ENCODE measurements around the gene CCDC61.

CCDC61 gene

DNA sequence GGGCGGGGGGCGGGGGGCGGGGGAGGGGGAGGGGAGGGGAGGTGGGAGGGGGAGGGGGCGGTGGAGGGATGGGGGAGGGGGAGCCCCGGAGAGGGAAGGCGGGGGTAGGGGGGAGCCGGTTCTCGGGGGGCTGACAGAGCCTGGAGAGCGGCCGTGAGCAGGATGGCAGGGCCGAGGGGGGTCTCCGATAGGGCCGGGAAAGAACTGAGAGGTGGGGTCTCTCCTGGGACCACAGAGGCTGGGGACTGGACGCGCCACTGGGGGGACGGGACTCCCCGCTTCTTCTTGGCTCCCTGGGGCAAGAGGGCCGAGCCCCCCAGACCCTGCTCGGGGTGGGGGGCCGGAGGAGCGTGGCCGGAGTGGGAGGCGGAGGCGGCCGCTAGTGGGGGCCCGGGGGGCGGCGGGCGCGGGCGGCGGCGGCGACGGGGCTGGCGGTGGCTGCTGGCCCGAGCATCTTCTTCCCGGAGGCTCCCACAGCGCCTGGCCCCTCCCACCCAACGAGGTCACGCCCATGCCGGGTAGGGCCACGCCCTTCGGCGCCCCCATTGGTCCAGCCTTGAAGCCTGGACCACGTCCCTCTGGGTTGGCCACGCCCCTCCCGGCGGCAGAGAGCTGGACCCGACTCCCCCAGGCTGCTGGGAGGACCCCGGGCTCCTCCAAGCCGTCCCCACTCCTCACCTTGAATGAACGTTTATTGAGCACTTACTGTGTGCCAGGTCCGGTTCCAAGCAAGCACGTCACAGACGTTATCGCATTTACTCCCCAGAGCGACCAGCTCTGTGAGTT is 21.5 kb upstream of the CCDC61 start, which contains the start of gene NOVA2:
TSS of gene NOVA2 (minus strand) at position 313 of the 786 bp plus-strand sequence. CDS start 514 bp downstream, outside the sequence.
- peak; percentile 84 for DNase-seq (ENCODE audit: low spot score)

DNA sequence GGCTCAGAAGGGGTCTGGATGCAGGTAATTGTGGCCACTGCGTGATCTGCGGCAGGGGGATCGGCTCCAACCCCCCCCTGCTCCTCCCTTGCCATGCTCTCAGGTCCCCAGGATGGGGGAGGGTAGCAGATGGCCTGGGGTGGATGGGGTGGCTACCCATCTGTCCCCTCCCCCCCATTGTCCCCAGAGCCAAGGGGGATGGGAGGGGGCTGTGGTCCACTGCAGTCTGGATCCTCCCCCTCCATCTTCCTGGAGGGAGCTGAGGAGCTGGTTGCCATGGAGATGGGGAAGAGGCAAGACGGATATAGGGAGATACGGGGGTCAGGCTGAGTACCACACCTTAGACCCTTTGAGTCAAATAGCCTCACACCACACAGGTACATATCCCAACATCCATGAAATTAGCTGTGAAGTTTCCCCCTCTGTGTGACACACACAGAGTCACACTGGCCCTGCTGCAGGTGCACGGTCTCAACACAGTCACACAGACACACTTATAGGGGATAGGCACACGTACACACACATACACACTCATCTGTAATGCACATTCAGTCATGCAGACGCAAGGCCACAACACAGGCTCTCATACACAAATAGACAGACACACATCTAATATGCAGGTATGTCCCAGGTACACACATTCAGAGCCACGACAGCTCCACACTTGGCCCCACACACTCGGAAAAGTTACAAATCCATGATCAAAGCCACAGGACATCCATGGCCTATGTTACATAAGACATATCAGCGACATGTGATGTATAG is 19.8 kb upstream of the CCDC61 start:
- no peak for DNase-seq (ENCODE audit: low spot score)

DNA sequence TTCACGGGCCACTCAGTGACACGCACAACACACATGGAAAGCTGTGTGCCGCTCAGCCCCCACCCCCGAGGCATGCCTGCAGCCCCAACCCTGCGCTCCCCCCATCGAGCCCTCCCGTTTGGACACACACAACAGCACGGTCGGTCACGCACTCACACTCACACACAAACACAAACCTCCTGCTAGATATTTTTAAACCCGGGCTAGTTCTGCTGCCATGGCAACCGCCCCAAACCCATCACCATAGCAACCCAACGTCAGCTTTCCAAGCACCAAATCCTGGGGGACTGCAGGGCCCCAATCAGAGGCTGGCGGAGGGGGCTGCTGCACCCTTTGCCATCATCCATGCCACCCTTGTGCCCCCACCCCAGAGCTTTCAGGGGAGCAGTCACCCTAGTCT is 19.1 kb upstream of the CCDC61 start:
- no peak for DNase-seq (ENCODE audit: low spot score)

DNA sequence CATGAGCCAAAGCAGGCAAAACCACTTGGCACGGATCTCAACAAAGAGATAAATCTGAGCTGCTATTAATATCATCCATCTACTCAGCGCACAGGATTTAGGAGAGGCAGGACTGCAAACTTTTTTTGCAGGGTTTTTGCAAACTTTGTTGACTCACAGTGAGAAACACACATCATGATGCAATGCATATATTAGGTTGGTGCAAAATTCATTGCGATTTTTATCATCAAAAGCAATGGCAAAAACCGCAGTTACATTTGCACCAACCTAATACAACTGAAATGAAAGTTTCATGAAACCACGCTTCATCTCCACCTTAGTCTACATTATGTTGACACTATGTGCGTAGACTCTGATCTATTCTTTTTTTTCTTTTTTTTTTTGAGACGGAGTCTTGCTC is 17.1 kb upstream of the CCDC61 start:
- no peak for DNase-seq (ENCODE audit: low spot score)

DNA sequence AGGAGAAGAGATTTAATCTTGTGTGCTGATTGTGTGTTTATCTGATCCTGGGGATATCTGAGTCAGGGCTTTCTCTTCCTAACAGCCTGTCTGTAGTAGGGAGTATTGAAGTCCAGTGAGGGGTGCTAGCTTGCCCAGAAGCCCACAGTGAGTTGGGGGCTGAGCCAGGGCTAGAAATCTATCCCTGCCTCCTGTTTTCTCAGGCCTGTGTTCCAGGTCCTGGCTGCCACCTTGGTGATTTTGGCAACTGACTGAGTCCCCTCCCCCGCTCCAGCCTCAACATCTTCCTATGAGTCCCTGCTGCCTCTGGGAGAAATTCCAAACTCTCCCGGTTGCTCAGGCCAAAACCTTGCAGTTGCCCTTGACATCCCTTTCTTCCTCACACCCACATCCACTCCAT is 13.9 kb upstream of the CCDC61 start:
- DNase-seq (ENCODE audit: low spot score) = peak; percentile 37

DNA sequence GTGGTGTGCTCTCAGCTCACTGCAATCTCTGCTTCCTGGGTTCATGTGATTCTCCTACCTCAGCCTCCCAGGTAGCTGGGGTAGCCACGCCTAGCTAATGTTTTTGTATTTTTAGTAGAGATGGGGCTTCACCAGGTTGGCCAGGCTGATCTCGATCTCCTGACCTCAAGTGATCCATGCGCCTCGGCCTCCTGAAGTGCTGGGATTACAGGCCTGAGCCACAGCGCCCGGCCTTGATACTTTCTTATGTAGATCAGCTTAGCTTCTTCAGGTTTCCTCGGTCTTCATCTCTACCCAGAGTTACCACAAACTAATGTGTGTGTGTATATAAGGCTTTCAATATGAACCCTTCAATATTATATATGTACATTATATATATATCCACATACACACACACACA is 9.9 kb upstream of the CCDC61 start:
- no peak for DNase-seq (ENCODE audit: low spot score)

DNA sequence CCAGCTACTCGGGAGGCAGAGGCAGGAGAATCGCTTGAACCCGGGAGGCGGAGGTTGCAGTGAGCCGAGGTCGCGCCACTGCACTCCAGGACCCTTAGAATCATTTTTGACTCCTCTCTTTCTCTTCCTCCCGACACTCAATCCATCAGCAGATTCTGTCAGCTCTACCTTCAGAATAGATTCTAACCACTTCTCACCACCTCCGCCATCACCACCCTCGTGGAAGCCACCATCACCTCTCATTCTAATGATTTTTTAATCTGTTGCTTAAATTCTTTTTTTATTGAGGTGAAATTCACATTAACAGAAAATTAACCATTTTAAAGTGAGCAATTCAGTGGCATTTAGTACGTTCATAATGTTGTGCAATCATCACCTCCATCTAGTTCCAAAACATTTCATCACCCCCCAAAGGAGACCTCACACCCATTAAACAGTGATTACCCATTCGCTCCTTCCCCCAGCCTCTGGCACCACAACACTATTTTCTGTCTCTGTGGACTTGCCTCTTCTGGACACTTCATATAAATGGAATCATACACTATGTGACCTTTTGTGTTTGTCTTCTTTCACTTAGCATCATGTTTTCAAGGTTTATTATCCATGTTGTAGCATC is 5.0 kb upstream of the CCDC61 start:
- DNase-seq (ENCODE audit: low spot score) = no peak

DNA sequence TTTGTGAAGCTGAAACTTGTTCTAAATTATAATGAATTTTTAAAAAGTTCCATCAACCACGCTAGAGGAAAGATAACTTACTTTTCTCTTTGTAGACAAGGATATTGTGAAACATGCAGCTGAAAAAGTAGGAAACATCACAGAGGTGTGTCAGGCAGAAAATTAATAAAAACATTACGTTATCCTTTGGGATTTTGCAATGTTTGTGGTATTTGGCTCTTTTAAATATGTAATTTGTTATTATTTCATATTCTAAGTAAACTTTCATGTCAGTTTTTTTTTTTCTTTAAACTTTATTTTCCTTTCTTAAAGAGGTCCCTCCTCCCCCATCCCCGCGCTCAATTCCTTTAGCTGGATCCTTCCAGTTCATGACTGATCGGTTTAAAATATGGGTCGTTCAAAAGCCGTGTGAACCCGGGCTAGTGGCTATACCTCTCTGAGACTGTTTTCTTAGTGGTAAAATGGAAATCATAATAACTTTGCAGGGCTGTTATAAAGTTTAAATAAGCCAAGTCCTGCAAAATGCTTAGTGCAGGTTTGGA is 740 bp upstream of the CCDC61 start:
- DNase-seq (ENCODE audit: low spot score) = no peak

DNA sequence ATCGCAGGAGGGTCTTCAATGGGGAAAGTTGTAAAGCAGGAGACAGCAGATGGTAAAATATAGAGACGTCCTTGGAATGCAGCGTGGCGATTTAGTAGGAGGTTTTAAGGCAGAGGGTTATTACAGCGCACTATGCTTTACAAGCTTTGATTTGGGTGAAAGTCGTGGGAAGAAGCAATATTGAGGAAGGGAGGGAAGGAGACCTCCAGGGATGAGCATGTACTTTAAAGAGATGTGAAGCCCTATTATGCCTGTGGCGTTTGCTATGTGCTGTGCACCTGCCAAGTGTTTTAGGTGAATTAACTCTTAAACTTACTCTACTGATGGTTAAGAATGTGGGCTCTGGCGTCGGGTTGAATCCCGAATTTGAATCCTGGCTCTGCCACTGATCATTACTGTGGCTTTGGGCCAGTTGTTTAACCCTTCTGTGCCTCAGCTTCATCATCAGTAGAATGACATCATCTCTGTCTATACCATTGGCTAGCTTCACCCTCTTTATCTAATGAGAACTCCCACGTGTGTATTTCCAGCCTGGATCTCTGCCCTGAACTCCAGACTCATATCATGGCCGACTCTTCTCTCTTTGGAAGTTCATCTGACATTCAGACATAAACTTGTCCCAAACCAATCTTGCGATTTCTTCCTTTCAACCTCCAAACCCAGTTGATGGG is 583 bp downstream of the CCDC61 start:
- no peak for DNase-seq (ENCODE audit: low spot score)

DNA sequence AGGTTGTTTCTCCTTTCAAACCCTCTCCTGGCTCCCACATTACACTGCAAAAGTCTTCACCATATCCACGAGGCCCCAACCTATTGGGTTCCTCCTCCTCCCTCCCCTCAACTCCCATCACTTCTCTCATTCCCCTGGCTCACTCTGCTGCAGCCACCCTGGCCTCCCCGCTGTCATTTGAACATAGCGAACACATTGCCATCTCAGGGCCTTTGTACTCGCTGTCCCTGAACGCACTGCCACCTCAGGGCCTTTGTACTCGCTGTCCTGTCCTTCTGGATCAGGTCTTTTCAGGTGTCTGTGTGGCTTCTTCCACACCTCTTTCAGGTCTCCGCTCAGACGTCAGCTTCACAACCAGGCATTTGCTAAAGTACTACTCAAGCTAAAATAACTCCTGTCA is 1.7 kb downstream of the CCDC61 start:
- DNase-seq (ENCODE audit: low spot score) = no peak

DNA sequence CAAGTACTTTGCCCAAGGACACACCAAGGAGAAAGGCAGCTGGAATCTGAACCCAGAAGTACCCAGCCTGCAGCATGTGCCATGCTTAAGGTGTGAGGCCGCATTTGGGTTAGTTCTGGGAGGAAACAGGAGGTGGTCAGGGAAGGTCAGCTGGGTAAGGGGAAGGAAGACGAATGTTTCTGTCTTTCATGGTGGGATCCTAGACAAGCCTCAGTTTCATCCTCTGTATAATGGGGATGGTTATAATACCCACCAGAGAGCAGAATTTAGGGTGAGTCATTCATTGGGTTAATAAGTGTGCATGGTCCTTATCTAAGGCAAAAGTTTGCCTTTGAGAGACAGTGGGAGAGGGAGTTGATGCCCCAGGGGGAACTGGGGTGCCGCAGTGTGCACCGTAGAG is 3.6 kb downstream of the CCDC61 start:
- DNase-seq (ENCODE audit: low spot score) = no peak

DNA sequence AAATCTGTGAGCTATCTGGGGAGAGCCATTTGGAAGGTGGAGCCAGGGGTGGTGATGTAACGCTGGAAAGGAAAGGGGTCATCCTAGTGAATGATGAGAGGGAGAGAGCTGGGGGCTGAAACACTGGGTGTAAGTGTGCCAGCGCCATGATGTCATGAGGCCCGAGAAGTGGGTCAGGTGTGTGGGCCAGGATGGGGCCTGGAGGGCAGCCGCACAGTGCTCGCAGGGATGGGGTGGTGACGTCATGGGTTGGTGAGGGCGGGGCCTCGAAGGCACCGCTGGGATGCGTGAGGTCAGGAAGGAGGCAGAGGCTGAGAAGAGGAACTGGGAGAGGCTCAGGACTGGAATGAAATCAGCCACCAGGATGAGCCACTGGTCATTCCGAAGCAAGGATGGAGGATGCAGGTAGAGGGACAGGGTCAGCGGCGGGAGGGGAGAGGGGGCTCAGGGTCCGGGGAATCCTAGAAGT is 4.4 kb downstream of the CCDC61 start:
- DNase-seq (ENCODE audit: low spot score) = no peak

DNA sequence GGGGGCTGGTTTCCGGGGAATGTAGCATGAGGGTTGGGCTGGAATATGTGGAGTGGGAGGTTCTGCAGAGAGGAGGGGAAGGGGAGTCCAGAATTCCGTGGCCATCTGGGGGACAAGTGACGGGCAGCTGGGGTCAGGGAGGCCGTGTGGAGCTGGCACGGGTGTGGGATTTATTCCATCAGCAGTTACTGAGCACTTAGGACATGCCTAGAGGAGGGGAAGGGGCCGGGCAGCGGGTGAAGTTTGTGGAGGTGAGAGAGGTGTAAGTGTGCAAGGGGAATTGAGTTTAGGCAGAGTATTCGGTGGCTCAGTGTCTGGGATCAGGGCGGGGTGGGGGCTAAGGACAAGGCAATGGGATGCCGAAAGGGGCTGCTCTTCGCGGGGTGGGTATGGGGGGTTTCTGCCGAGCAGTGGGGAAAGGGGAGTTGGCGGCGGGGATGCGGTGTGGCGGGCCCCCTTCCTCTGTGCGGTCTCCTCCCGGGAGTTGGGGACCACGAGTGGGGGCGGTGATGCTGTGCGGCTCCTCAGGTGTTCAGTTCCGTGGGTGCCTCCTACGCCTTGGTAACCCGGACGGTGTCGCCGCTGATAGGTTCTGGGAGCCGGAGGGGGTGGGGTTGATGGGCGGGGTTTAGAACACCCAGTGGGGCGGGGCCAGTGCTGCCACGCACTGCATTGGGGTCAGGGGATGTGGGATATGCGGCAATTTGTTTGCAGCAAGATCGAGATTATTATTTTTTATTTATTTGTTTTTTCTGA is 5.4 kb downstream of the CCDC61 start:
- DNase-seq (ENCODE audit: low spot score) = peak; percentile 61

DNA sequence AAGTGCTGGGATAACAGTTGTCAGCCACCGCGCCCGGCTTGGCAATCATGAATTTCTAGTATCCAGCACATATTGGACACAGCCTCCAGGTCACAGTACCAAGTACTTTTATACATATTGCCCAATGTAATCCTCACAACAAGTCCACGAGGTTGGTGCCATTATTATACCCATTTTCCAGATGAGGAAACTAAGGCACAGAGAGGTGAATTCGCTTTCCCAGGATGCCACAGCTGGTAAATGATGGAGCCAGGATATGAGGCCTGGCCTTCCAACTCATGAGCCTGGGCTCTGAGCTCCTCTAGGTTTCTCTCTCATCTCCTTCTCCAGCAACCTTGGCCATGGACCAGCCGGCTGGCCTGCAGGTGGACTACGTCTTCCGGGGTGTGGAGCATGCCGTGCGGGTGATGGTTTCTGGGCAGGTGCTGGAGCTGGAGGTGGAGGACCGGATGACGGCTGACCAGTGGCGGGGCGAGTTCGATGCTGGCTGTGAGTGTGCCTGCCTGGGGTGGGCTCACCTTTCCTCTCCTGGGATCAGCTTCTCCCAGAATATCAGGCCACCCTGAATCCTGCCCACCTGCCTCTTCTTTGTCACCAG is 7.5 kb downstream of the CCDC61 start:
- no peak for DNase-seq (ENCODE audit: low spot score)

DNA sequence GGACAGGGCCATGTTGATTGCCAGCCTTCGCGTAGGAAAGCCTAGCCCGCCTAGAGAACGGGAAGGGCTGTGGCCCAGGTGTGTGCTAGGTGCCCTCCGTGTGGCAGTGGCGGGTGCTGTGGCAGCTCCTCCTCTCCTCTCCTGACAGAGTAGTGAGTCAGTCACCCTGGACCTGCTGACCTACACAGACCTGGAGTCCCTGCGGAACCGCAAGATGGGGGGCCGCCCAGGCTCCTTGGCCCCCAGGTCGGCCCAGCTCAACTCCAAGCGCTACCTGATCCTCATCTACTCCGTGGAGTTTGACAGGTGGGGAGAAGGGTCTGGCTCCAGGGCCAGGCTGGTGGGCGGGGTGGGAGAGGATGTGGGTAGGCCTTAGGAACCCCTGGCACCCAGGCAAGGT is 11.1 kb downstream of the CCDC61 start:
- no peak for DNase-seq (ENCODE audit: low spot score)

DNA sequence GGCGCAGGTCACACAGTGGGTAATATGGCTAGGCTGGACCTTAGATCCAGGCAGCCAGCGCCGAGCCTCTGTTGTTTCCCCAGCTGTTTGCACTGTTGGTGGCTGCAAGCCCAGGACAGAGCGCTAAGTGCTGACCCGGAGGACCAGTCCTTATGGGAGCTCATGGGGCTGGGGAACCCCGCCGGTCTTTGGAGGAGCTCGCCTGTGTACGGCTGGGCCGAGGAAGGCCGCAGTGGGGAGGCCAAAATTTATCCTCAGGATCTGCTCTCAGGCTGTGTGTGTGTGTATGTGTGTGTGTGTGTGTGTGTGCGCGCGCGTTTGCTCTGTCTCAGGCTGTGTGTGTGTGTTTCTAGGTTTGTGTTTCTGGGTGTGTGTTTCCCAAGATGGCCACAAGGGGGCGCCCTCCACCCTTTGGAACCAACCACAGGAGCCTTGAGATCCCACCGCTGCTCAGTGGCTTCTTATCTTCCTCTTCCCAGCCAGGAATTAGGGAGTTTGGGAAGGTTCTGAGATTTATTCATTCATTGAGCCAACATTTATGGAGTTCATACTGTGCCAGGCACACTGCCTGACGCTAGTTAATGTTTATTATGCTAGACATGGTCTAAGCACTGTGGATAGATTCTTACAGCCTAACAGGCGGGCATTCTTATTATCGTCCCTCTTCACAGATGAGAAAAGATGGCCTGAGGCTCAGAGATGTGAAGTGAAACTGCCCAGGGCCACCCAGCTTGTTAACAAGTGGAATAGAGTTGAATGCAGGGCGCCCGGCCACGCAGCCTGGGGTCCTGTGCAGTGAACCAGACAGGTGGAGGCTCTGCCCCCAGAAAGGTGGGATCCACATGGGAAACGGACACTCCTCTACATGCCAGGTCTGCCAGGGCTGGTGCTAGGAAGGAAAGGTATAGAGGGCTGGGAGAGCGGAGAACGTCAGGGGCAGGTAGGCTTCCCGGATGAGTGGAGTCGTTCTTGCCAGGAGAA is 14.6 kb downstream of the CCDC61 start:
- peak; percentile 82 for DNase-seq (ENCODE audit: low spot score)

DNA sequence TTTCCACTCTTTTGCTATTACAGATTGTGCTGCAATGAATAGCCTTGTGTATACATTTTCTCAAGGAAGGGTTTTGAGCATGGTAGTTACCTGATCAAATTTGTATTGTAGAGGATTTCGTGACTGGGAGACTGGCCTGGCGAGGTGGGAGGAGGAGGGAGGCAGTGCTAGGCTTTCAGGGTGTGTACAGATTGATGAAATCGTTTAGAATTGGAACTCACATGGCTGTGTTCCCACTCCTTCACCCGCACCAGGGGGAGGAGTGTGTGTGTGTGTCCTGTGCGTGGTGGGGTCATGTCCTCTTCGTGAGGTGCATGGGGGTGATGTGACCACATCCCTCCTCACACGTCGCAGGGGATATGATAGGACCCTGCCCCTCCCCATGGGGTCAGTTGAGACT is 19.3 kb downstream of the CCDC61 start:
- no peak for DNase-seq (ENCODE audit: low spot score)

DNA sequence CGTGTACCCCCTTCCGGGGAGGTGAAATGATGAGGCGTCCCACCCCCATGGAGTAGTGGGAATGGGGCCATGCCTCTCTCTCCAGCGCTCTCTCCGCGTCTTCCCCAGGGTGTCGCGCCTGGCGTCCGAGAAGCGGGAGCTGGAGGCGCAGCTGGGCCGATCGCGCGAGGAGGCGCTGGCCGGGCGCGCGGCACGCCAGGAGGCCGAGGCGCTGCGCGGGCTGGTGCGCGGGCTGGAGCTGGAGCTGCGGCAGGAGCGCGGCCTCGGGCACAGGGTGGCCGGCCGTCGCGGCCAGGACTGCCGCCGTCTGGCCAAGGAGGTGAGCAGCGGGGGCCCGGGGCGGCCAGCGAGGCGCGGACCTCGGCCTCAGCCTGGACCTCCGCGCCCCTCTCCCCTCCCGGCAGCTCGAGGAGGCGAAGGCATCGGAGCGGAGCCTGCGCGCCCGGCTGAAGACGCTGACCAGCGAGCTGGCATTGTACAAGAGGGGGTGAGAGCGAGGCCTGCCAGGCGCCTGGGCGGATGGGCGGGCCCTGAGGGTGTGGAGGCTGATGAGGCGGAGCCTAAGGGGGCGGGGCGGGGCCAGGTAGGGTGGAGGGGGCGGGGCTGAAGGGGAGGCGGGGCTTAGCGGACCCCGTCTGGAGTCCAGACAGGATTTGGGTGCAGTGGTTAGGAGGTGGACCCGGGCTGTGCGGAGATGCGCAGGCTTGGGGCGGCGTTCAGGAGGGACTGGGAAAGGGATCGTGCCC is 19.8 kb downstream of the CCDC61 start:
- DNase-seq (ENCODE audit: low spot score) = no peak

Data from globus pallidus (tissue), 1 donor.